Measurements from ENCODE around the gene GDAP1L1.

DNA sequence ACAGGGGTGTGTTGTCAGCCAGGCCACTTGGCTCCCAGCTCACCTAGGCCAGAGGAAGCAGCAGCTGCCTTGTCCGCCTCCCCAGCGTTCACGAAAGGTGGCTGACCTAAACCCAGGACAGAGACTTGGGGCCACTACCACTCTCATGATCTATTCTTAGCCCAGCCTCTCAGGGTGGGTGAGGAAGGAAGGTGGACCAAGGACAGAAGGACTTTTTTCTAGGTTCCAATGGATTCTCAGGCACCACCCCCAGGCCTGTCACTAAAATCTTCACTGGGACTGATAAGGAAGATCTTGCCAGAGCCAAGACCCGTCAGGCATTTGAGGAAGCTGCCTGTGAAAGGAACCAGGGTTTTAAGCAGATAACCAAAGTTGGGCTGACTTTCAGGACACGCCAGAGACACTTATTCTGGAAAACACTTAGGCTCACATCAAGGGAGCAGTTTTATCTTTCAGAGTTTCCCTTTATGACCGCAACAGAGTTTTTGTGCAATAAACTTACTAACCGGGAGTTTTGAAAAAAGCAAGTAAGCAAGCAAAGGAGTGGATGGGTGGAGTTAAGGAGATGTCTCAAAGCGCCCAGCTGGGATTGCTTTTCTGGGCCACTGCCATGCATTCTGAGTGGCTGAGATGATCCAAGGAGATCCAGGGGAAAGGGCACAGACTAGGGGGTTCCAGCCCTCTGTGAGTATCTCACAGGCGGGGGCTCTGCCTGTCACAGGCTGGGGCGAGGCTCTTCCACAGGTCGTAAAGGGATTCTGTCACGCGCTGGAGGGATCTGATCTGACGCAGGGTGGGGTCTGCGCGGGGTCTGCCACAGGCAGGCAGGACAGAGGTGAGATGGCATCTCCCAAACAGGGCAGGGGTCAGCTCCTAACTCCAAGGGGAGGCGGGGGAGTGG is 62.9 kb downstream of the GDAP1L1 start:
- TF ChIP-seq, protein P1, sequence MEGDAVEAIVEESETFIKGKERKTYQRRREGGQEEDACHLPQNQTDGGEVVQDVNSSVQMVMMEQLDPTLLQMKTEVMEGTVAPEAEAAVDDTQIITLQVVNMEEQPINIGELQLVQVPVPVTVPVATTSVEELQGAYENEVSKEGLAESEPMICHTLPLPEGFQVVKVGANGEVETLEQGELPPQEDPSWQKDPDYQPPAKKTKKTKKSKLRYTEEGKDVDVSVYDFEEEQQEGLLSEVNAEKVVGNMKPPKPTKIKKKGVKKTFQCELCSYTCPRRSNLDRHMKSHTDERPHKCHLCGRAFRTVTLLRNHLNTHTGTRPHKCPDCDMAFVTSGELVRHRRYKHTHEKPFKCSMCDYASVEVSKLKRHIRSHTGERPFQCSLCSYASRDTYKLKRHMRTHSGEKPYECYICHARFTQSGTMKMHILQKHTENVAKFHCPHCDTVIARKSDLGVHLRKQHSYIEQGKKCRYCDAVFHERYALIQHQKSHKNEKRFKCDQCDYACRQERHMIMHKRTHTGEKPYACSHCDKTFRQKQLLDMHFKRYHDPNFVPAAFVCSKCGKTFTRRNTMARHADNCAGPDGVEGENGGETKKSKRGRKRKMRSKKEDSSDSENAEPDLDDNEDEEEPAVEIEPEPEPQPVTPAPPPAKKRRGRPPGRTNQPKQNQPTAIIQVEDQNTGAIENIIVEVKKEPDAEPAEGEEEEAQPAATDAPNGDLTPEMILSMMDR (IDR thresholded peaks at IDR 0.05), result no peak
- peak in 1 of 3 donors; percentile 14 for TF ChIP-seq POLR2A (IDR thresholded peaks at IDR 0.05)

Measured in body of pancreas (tissue), 4 donors.